ENCODE measurements around the gene PTBP1. TPM values are rescaled to one million over a fixed set of nuclear protein-coding genes. Genes with fewer than 3 reads are reported as not detected.

PTBP1 gene
- total RNA-seq (2014; rRNA removed; shearing (Covaris generic)) = 171 and 174 TPM in 2 replicates

DNA sequence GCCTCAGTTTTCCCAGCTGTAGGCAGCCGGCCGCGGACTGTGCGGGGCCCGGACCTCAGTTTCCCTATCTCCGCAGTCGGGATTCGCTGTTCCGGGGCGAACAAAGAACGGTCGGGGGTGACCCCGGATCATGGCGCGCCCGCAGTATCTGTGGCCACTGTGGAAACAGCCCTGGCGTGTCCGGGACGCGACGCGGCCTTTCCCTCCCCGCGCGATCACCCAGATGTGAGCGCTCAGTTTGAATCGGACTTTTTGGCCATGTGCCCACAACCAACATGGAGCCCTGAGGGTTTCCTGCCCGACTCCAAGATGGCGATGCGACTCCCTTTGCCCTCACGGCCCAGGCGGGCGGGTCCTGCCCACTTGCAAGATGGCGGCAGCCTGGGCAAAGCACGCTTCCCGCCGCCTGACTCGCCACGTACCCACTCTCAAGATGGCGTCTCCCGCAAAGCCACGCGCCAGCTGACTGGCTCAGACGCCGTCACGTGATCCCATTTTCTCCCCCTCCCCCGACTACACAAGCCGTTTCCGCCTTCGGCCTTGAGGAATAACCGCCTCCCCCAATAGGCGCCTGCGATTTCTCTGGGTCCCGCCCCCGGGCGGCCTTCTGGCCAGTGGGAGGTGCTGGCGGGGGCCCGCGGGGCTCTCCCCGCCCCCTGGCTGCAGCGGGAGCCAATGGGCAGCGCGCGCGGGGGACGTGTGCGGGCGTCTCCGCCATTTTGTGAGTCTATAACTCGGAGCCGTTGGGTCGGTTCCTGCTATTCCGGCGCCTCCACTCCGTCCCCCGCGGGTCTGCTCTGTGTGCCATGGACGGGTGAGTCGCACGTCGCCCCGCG is at the start of gene PTBP1:
Gene PTBP1 (plus strand): TSS at position 761 of the 836 bp plus-strand sequence. CDS start 46 bp downstream, at position 807.
- DNase-seq (ENCODE audit: low spot score) = peak; percentile 100

DNA sequence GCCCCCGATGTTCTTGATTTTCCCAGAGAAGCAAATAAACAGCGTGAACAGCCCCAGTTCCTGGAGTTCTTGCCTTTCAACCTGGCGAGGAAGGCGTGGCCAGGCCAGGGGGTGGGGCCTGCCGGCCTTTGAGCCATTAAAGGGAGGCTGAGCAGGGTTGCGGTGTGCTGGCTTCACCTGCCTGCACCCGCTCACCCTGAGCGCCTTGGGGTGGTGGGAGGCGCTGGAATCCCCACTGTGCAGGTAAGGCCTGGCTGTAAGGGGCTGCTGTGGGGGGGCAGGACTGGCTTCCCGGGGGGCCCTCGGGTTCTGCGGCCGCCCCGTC is 49.0 kb upstream of the PTBP1 start:
- no peak for DNase-seq (ENCODE audit: low spot score)

DNA sequence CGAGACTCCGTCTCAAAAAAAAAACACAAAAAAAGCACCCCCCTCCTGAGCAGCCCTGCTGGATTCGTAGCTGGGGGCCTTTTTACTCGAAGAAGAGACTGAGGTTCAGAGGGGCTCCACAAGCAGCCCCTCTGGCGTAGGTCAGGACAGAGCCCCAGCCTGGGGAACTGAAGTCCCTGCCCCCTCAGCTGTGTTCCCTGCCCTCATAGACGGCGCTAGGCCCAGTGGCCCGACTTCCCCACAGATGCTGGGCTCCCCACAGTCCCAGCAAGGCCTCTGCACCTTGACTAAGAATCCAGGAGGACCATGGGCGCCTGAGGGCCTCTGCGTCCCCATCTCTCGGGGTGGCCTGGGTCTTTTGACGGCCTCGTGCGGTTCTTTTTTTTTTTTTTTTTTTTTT is 47.4 kb upstream of the PTBP1 start:
- DNase-seq (ENCODE audit: low spot score) = no peak

GRCh38 chr19:750640-751423 is 46.4 kb upstream of the PTBP1 start, which contains the start of gene MISP:
TSS of gene MISP (plus strand) at chr19:751112. CDS start at chr19:756947, 5,835 bp downstream.
- peak; percentile 51 for DNase-seq (ENCODE audit: low spot score)

- DNase-seq (ENCODE audit: low spot score) = peak; percentile 93
These were observed 45.5 kb upstream of the PTBP1 start for GRCh38 chr19:751501-752341.

GRCh38 chr19:752652-753517 is 44.4 kb upstream of the PTBP1 start:
- peak; percentile 98 for DNase-seq (ENCODE audit: low spot score)

- DNase-seq (ENCODE audit: low spot score) = no peak
These were observed 42.7 kb upstream of the PTBP1 start for GRCh38 chr19:754530-754929.

- no peak for DNase-seq (ENCODE audit: low spot score)
These were observed 42.2 kb upstream of the PTBP1 start for GRCh38 chr19:755063-755462.

GRCh38 chr19:756236-756635 is 41.0 kb upstream of the PTBP1 start:
- peak; percentile 75 for DNase-seq (ENCODE audit: low spot score)

- DNase-seq (ENCODE audit: low spot score) = no peak
These were observed 40.2 kb upstream of the PTBP1 start for GRCh38 chr19:756821-757688.

GRCh38 chr19:757811-758668 is 39.2 kb upstream of the PTBP1 start:
- DNase-seq (ENCODE audit: low spot score) = no peak

- no peak for DNase-seq (ENCODE audit: low spot score)
These were observed 34.1 kb upstream of the PTBP1 start for GRCh38 chr19:763181-763580.

DNA sequence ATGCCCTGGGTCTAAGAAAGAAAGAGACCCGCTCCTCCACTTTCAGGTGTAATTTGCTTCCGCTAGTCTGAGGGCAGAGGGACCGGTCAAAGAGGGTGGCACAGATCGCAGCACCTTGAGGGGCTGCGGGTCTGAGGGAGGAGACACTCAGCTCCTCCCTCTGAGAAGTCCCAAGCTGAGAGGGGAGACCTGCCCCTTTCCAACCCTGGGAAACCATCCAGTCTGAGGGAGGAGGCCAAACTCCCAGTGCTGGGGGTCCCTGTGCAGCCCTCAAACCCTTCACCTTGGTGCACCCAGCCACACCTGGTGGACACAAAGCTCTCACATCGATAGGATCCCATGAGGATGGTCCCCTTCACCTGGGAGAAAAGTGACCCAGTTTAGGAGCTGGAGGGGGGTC is 33.4 kb upstream of the PTBP1 start:
- no peak for DNase-seq (ENCODE audit: low spot score)

GRCh38 chr19:764301-764700 is 33.0 kb upstream of the PTBP1 start:
- no peak for DNase-seq (ENCODE audit: low spot score)

DNA sequence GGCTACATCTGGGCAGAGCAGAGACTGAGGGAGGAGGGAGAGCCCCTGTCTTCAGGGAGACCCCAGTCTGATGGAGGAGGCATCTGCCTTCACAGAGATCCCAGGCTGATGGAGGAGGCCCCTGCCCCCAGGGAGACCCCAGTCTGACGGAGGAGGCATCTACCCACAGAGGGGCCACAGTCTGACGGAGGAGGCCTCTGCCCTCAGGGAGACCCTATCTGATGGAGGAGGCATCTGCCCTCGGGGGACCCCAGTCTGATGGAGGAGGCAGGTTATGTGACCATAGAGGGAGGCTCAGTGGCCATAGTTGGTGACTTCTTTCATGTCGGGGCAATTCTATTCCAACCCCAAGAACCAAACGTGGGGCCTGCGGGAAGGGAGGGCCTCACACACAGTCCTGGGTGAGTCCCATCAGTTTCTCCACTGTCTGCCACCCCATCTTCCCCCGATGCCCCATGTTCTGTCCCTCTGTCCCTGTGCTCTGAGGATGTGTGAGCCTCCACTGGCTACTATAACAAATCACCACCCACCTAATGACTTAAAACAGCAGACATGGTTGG is 32.0 kb upstream of the PTBP1 start:
- no peak for DNase-seq (ENCODE audit: low spot score)

DNA sequence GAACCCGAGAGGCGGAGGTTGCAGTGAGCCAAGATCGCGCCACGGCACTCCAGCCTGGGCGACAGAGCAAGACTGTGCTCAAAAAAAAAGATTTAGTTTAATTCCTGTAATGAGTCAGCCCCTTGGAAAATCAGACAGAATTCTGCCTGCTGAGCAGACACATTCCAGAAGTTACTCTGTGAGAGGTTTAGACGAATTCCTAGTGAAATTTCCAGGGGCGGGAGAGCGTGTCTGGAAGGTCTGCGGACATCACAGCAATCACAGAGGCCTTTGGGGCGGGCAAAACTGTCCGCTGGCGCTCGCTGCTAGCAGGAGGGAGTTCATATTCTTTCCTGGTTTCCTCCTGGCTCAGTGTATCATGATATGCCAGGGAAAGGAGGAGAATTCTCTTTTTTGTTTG is 28.8 kb upstream of the PTBP1 start:
- peak; percentile 89 for DNase-seq (ENCODE audit: low spot score)

DNA sequence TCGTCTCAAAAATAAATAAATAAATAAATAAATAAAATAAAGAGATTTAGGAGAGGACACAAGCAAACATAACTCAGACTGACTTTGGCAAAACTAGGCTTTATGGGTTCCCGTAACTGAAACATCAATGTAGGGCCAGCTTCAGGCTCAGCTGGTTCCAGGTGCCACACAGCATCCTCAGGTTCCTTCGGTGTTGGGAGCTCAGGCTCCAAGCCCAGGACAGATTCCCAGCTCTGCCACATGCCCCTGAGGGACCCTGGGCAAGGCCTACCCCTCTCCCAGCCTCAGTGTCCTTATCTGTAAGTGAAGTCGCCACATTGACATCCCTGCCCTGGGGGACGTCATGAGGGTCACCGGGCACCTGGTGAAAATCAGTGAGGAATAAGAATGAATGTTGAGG is 27.6 kb upstream of the PTBP1 start:
- no peak for DNase-seq (ENCODE audit: low spot score)

DNA sequence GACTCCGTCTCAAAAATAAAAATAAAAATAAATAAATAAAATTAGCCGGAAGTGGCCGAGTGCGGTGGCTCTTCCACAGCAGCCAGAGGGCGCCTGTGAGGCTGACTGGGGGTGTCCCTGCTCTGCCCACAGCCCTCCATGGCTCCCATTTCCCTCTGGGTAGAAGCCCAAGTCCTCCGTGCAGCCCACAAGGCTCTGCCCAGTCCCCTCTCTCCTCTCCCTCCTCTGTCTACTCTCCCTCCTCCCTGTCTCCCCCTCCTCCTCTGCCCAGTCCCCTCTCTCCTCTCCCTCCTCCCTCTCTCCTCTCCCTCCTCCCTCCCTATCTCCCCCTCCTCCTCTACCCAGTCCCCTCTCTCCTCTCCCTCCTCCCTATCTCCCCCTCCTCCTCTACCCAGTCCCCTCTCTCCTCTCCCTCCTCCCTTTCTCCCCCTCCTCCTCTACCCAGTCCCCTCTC is 25.9 kb upstream of the PTBP1 start:
- peak; percentile 58 for DNase-seq (ENCODE audit: low spot score)

DNA sequence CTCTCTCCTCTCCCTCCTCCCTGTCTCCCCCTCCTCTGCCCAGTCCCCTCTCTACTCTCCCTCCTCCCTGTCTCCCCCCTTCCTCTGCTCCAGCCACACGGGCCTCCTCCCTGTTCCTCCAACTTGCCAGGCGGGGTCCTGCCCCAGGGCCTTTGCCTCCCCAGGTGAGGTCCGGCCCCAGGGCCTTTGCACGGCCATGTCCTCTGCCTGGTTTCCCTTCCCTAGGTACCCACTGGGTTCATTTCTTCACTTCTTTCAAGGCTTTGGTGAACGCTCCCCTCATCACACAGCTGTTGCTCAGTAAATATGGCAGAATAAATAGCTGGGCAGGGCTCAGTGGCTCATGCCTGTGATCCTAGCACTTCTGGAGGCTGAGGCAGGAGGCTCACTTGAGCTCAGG is 25.2 kb upstream of the PTBP1 start:
- no peak for DNase-seq (ENCODE audit: low spot score)

Data from A172 (cell line).